ENCODE data around the gene RNF103. TPM values are rescaled to one million over a fixed set of nuclear protein-coding genes. Genes with fewer than 3 reads are reported as not detected.

Gene RNF103
- total RNA-seq, 2 donors from 2014 or later, result 16.2 to 44.4 TPM

- Histone ChIP-seq H3K4me3 (no peak overlapping the region), H3K27ac (peak overlapping the region; percentile 64 to 75 (median 68)), H3K36me3 (replicated peaks in 1 of 2; ENCODE audit: insufficient read depth in 1 of 2, low read depth in 2 of 2) (no peaks in the 10 kb centered on the region), H3K9me3 (no peaks in the 10 kb centered on the region), H3K4me1 (peaks cover 34% of the 10 kb centered on the region), H3K27me3 (no peaks in the 10 kb centered on the region)
- WGBS, 2 donors, result 27 to 35% methylated on average over 6 of the region's 6 CpGs
- DNase-seq, result peak; percentile 31 to 64 (median 61)
- TF ChIP-seq, protein P1, sequence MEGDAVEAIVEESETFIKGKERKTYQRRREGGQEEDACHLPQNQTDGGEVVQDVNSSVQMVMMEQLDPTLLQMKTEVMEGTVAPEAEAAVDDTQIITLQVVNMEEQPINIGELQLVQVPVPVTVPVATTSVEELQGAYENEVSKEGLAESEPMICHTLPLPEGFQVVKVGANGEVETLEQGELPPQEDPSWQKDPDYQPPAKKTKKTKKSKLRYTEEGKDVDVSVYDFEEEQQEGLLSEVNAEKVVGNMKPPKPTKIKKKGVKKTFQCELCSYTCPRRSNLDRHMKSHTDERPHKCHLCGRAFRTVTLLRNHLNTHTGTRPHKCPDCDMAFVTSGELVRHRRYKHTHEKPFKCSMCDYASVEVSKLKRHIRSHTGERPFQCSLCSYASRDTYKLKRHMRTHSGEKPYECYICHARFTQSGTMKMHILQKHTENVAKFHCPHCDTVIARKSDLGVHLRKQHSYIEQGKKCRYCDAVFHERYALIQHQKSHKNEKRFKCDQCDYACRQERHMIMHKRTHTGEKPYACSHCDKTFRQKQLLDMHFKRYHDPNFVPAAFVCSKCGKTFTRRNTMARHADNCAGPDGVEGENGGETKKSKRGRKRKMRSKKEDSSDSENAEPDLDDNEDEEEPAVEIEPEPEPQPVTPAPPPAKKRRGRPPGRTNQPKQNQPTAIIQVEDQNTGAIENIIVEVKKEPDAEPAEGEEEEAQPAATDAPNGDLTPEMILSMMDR (IDR thresholded peaks at IDR 0.05), result no peak
- TF ChIP-seq POLR2A (IDR thresholded peaks at IDR 0.05), result peak in 2 of 3 donors; percentile 39 to 41
- intact Hi-C loops (cut with DNase I), result no loop called here
- ATAC-seq, result no peak
These were observed 57.4 kb downstream of the RNF103 start for GRCh38 chr2:86566158-86566820.

- H3K9me3 ChIP-seq, result no peaks in the 10 kb centered on the region
- TF ChIP-seq, protein P1 (IDR thresholded peaks at IDR 0.05), result no peak
- no peak for TF ChIP-seq POLR2A (IDR thresholded peaks at IDR 0.05)
- intact Hi-C loops (cut with DNase I), result no loop called here
- no peak for DNase-seq
- H3K4me1 ChIP-seq, result peaks cover 44% of the 10 kb centered on the region
- ATAC-seq, result no peak
- WGBS, 2 donors, result 77 to 78% methylated on average over 13 of the region's 13 CpGs
- H3K36me3 ChIP-seq (replicated peaks in 1 of 2; ENCODE audit: insufficient read depth in 1 of 2, low read depth in 2 of 2), result no peaks in the 10 kb centered on the region
- H3K27ac ChIP-seq, result peak overlapping the region; percentile 97 to 100 (median 100)
- no peak overlapping the region for H3K4me3 ChIP-seq
- no peaks in the 10 kb centered on the region for H3K27me3 ChIP-seq
These were observed 60.0 kb downstream of the RNF103 start for GRCh38 chr2:86563650-86564061.

DNA sequence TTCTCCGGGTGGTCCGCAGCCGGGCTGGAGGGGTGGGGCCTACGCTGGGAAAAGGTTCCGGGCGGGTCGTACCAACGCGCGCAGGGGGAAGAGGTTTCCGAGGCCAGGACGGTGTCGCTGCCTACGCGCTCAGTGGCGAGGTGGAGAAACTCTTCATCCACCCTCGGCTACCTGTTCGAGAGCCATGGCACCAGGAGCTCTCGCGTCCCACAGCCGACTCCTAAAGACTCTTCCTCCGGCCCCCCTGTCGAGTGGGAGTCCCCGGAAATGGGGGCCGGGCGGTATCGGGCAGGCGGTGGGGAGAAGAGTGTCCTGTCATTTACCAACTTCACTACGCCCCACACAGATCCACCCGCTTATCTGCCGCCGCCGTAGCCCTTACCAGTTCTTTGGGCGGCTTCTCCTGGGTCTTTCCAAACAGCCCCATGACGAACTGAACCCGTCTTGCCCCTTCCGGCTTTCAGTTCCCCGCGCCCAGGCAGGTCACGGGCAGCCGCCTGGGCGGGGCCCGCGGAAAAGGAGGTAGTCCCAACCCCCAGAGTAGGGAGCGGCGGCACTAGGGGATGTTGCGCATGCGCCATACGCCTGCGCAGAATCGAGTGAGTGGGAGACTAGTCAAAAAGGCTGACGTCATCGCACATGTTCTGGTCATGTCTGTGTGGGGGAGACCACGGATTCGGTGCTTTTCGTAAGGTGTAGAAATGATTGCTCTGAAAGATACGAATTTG lies 60.6 kb downstream of the RNF103 start, which contains the start of gene CHMP3:
Gene CHMP3, minus strand, starts transcription at position 522 of the 728 bp plus-strand sequence. Its CDS starts 95 bp downstream, at position 427.
- Histone ChIP-seq H3K36me3 (replicated peaks in 1 of 2; ENCODE audit: insufficient read depth in 1 of 2, low read depth in 2 of 2) (no peaks in the 10 kb centered on the region), H3K9me3 (no peaks in the 10 kb centered on the region), H3K27ac (peak within 1 kb of the TSS; percentile 97 to 100 (median 100)), H3K27me3 (no peaks in the 10 kb centered on the region), H3K4me1 (peaks cover 50% of the 10 kb centered on the region), H3K4me3 (peak within 1 kb of the TSS; percentile 63 to 88)
- 0% methylated on average over 10 to 57 of the region's 57 CpGs for WGBS, 2 donors
- intact Hi-C loops (cut with DNase I), result no loop called here
- TF ChIP-seq, protein P1 (IDR thresholded peaks at IDR 0.05), result peak in 1 of 7 experiments; percentile 16
- peak; percentile 73 to 92 (median 91) for TF ChIP-seq POLR2A (IDR thresholded peaks at IDR 0.05)
- ATAC-seq (peak; percentile 98), DNase-seq (peak; percentile 97 to 98 (median 97))

GRCh38 chr2:86562485-86562921 lies 61.2 kb downstream of the RNF103 start:
- intact Hi-C loops (cut with DNase I), result no loop called here
- ATAC-seq (peak; percentile 16), DNase-seq (no peak)
- H3K27me3 ChIP-seq, result no peaks in the 10 kb centered on the region
- H3K4me3 ChIP-seq, result peak overlapping the region; percentile 63 to 88
- peaks cover 51% of the 10 kb centered on the region for H3K4me1 ChIP-seq
- 0 to 1% methylated on average over 9 to 16 of the region's 16 CpGs for WGBS, 2 donors
- TF ChIP-seq, protein P1 (IDR thresholded peaks at IDR 0.05), result no peak
- H3K9me3 ChIP-seq, result no peaks in the 10 kb centered on the region
- H3K27ac ChIP-seq, result peak overlapping the region; percentile 97 to 100 (median 100)
- no peaks in the 10 kb centered on the region for H3K36me3 ChIP-seq (replicated peaks in 1 of 2; ENCODE audit: insufficient read depth in 1 of 2, low read depth in 2 of 2)

Measured in body of pancreas (tissue), 4 donors.